GM12801 (cell line): ENCODE data around the gene SMC3.

Experiments
- TF ChIP-seq, protein P1 (sequence below): IDR thresholded peaks from one replicate; pipeline ENCODE4 v1.5.1; 2011; ENCODE audit warnings: control low read depth; ENCODE audit not compliant: insufficient read length; ENCODE audit errors: extremely low read depth

The SMC3 gene

DNA sequence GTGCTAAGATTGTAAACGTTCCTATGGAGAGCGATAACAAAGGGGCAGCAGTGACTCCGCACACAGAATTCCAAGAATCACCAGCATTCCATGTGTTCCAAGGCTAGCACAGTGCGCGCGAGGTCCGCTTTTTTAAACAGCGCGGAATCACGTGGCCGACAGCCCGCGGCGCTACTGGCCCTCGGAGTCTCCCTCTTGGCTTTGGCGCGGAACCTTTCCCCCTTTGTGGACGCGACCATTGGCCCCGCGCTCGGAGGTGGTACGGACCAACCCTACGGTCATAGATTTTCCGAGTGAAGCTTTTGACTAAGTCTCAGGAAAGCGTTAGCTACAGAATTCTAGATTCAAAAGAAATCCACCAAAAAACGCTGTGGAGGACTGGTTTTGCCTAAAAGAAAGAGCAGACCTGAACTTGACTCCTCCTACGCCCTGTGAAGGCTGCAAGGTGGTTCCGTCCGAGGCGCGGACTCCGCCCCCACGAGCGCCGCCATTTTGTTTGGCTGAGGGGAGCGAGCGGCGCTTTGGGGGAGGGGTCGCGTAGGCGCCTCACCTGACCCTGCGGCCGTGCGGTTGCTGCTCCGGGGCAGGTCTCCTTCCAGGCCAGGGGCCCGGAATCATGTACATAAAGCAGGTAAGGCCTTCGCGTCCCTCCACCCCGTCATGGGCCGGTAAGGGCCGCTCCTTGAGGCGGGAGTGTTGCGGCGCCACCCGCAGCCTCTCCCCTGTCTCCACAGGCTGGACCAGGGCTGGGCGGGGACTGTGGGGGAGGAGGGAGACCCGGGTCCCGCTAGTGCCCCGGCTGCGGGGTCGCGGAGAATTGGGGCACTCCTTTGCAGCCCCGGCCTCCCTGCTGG, at the start of gene SMC3:
TSS of gene SMC3 (plus strand) at position 495 of the 854 bp plus-strand sequence. CDS start at position 617, 122 bp downstream.
- TF ChIP-seq, protein P1, sequence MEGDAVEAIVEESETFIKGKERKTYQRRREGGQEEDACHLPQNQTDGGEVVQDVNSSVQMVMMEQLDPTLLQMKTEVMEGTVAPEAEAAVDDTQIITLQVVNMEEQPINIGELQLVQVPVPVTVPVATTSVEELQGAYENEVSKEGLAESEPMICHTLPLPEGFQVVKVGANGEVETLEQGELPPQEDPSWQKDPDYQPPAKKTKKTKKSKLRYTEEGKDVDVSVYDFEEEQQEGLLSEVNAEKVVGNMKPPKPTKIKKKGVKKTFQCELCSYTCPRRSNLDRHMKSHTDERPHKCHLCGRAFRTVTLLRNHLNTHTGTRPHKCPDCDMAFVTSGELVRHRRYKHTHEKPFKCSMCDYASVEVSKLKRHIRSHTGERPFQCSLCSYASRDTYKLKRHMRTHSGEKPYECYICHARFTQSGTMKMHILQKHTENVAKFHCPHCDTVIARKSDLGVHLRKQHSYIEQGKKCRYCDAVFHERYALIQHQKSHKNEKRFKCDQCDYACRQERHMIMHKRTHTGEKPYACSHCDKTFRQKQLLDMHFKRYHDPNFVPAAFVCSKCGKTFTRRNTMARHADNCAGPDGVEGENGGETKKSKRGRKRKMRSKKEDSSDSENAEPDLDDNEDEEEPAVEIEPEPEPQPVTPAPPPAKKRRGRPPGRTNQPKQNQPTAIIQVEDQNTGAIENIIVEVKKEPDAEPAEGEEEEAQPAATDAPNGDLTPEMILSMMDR = no peak

GRCh38 chr10:110522365-110522988, 45.0 kb upstream of the SMC3 start:
- TF ChIP-seq, protein P1 = no peak

- TF ChIP-seq, protein P1 = no peak
Observed at GRCh38 chr10:110523736-110524135, 43.8 kb upstream of the SMC3 start.

DNA sequence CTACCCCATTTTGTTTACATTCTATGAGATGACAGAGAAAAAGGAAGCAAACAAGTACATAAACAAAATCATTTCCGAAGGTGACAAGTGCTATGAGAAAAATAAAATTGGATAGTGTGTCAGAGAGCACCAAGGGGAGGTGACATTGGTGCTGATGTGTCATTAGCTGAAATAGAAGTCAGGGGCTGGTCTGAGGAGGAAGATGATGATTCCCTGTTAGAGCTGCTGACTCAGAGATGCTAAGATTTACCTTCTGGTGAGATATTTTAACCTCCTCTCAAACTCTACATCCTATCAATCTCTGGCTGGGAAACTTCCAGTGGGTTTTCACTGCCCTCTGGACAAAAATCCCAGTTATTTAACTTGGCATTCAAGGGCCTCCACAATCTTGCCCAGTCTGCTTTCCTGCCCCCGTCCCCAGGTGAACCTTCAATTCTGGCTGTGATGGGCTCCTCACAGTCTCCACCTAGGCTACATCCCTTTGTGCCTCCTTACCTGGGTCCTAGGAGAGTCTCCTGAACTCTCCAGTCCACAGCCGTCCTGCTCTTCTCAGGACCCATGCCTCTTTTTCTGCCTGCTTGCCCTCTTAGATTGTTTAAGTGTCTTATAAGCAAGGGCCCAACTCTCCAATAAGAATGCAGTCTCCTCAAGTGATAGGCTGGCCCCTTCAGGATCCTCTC, 43.2 kb upstream of the SMC3 start:
- TF ChIP-seq, protein P1 = no peak

- TF ChIP-seq, protein P1 = no peak
Observed at GRCh38 chr10:110524859-110525232, 42.6 kb upstream of the SMC3 start.

DNA sequence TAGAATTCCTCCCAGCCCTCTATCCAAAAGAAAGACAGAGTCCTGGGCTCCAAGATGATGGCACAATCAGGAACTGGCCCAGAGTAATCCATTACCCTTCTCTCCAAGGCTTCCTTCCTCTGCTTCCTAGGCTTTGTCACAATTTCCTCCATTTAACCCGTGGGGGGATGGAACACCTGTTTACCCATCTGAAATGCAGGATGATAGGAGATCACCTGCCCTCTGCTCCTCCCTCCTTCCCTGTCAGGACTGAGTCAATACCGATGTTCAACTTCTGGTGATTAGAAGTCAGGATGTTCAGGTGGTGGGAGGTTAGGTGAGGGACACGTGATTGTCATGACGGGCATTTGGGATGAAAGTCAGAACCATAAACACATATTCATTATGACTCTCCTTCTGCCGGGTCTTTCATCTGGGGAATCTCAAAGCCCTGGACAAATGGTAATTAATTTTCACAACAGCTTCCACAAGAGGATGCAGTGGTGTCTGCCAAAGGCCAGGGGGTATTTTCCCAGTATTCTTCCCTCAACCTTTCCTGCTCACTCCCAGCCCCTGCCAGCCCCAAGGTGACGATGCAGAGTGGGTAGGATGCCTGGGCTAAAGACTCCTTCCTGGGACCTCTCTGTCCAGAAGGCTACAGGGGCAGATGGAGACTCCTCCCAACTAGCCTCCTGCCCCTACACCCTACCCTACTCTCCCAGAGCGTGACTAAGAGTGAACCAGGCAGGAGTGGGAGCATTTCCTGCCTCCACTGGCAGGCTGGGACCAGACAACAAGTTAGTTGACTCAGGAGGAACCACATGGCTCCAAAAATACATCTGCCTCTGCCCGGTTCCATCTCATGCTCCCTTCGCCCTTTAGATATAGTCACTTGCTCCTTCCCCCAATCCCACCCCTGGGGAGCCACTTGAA, 41.9 kb upstream of the SMC3 start:
- TF ChIP-seq, protein P1 = no peak
